Measurements from ENCODE around the gene TFDP2. TPM values are rescaled to one million over a fixed set of nuclear protein-coding genes. Genes with fewer than 3 reads are reported as not detected.
"Not testable (repeated sequence)": the region's sequence is repeated elsewhere in the genome, so short reads cannot be mapped to it uniquely, and the experiment has no call there.

Gene TFDP2
- polyA plus RNA-seq, 3 donors from 2014 or later: 53.5 to 142 (median 96.2) TPM

DNA sequence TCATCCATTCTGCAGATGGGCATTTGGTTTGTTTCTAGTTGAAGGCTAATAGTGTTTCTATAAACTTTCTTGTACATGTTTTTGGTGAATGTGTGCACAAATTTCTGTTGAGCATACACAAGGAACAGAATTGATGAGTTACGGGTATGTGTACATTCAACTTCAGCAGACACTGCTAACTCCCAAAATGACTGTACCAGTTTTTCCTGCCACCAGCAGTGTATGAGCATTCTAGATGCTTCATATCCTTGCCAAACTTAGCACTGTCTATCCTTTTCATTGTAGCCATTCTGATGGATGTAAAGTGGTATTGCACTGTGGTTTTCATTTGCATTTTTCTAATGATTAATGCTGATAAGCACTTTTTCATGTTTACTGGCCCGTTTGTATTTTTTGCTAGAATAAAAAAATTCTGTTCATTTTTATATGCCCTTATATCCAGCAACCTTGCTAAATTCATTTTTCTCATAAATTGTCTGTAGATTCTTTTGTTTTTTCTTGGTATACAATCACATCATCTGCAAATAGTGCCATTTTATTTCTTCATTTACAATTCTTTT is 162.7 kb downstream of the TFDP2 start:
- no peak for DNase-seq
- no peak overlapping the region for H3K4me3 Mint-ChIP-seq
- peaks cover 2 to 18% of the 10 kb centered on the region in 2 donors for H3K4me1 Mint-ChIP-seq
- peak overlapping the region in 3 of 6 donors; percentile 28 to 67 (median 31) for H3K27ac Mint-ChIP-seq
- peaks cover 6 to 28% (median 18%) of the 10 kb centered on the region in 3 donors for H3K36me3 Mint-ChIP-seq
- peaks cover 0 to 5% (median 0%) of the 10 kb centered on the region in 3 donors for H3K27me3 Mint-ChIP-seq (ENCODE audit: low read depth in 3 of 3)
- H3K9me3 Mint-ChIP-seq: no peaks in the 10 kb centered on the region

DNA sequence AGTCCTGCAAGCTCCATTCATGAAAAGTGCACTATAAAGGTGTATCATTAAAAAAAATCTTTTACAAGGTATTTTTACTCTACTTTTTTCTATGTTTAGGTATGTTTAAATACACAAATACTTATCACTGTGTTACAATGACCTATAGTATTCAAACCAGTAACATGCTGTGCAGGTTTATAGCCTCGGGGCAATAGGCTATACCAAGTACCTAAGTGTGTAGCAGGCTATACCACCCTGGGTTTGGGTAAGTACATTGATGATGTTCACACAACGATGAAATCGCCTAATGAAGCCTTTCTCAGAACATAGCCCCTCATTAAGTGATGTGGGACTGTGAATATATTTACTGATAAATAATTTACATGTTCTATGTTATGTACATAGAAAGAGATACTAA is 168.3 kb downstream of the TFDP2 start:
- H3K27me3 Mint-ChIP-seq (ENCODE audit: low read depth in 3 of 3): peaks cover 0 to 2% (median 0%) of the 10 kb centered on the region in 3 donors
- no peaks in the 10 kb centered on the region for H3K4me1 Mint-ChIP-seq
- no peaks in the 10 kb centered on the region for H3K9me3 Mint-ChIP-seq
- H3K36me3 Mint-ChIP-seq: peaks cover 17 to 27% (median 22%) of the 10 kb centered on the region in 3 donors
- no peak overlapping the region for H3K4me3 Mint-ChIP-seq
- no peak overlapping the region for H3K27ac Mint-ChIP-seq
- DNase-seq: no peak

DNA sequence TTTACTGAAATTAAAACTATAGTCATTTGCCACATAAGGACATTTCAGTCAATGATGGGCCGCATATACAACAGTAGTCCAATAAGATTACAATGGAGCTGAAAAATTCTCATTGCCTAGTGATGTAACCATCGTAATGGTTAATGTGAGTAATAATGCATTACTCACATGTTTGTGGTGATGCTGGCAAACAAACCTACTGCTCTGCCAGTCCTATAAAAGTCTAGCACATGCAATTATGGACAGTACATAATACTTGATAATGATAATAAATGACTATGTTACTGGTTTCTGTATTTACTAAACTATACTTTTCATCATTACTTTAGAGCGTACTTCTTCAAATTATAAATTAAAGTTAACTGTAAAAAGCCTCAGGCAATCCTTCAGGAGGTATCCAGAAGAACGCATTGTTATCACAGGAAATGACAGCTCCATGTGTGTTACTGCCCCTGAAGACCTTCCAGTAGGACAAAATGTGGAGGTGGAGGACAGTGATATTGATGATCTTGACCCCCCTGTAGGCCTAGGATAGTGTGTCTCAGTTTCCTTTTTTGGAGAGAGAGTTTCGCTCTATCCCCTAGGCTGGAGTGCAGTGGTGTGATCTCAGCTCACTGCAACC is 170.2 kb downstream of the TFDP2 start:
- H3K27ac Mint-ChIP-seq: no peak overlapping the region
- no peak for DNase-seq
- no peaks in the 10 kb centered on the region for H3K27me3 Mint-ChIP-seq (ENCODE audit: low read depth in 3 of 3)
- H3K36me3 Mint-ChIP-seq: peaks cover 16 to 25% (median 17%) of the 10 kb centered on the region in 3 donors
- H3K4me1 Mint-ChIP-seq: no peaks in the 10 kb centered on the region
- H3K4me3 Mint-ChIP-seq: no peak overlapping the region
- no peaks in the 10 kb centered on the region for H3K9me3 Mint-ChIP-seq

DNA sequence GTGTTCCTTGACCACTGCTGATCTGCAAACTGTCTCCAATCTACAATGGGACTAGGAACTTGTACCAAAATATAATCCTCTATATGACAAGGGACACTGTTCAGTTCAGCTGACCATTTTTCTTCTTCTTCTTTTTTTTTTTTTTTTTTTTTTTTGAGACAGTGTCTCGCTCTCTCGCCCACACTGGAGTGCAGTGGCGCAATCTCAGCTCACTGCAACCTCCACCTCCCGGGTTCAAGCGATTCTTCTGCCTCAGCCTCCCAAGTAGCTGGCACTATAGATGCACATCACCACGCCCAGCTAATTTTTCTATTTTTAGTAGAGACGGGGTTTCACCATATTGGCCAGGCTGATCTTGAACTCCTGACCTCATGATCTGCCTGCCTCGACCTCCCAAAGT is 174.6 kb downstream of the TFDP2 start:
- not testable (repeated sequence) for H3K4me1 Mint-ChIP-seq; H3K4me3 Mint-ChIP-seq; H3K9me3 Mint-ChIP-seq; H3K27ac Mint-ChIP-seq; H3K27me3 Mint-ChIP-seq (ENCODE audit: low read depth in 3 of 3); DNase-seq
- peaks cover 11 to 27% (median 17%) of the 10 kb centered on the region in 3 donors for H3K36me3 Mint-ChIP-seq

DNA sequence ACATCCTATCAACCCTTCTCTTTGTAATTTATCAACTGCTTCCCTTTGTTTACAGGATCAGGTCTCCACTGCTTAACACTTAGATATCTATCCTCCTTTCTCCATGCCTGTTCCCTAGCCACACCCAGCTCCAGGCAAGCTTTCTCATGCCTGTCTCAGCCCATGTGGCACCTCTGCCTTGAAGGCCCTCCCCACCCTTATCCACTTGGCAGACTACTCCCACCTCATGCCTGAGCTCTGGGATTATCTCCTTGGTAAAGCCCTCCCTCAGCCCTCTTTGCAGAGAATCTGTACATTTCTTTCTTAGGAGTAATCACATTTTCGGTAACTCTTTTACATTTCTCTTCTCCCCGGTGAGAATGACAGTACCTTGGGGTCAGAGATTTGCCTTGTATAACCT is 176.9 kb downstream of the TFDP2 start:
- Mint-ChIP-seq H3K9me3 (no peaks in the 10 kb centered on the region), H3K27me3 (ENCODE audit: low read depth in 3 of 3) (no peaks in the 10 kb centered on the region), H3K36me3 (peaks cover 11 to 29% (median 11%) of the 10 kb centered on the region in 3 donors), H3K4me3 (no peak overlapping the region), H3K4me1 (peaks cover 0 to 7% of the 10 kb centered on the region in 2 donors), H3K27ac (peak overlapping the region; percentile 1 to 55 (median 16))
- DNase-seq: no peak

DNA sequence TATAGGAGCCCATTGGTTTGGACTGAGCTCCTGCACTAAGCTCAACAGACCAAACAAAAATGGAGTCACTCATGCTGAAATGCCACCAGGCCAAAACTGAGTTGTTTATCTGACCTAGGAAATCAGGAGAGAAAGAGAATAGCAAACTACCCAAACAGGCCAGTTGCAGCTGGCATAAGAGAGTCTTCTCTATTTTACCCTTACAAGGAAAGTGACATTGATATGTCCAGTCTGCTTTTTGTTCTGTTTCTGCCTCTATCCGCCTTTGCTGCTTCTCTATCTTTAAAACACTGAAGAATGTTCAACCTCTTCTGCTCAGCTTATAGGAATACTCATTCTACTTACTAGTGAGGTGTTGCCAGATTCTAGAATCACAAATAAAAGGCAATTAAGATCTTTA is 177.8 kb downstream of the TFDP2 start:
- Mint-ChIP-seq H3K27me3 (ENCODE audit: low read depth in 3 of 3) (no peaks in the 10 kb centered on the region), H3K4me3 (no peak overlapping the region), H3K9me3 (no peaks in the 10 kb centered on the region), H3K4me1 (peaks cover 0 to 7% of the 10 kb centered on the region in 2 donors), H3K27ac (peak overlapping the region in 4 of 6 donors; percentile 0 to 21 (median 15)), H3K36me3 (peaks cover 8 to 28% (median 11%) of the 10 kb centered on the region in 3 donors)
- no peak for DNase-seq

DNA sequence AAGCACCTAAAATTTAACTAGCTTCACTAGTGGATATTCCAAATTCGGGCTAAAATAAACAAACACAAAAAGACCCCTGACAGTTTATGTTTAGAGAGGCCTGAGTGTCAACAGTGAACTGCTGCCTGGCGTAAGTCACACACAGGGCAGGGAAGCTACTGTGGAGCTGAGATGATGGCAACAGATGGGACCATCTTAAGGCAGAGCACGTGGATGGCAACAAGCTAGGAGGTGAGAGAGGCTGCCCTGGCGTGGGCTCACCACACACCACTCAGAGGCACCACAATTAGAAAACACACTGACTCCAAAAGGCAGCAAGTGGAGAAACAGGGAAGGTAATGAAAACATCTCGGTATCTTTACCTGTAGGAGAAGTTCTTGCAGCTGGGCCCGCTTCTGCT is 179.6 kb downstream of the TFDP2 start:
- H3K27ac Mint-ChIP-seq: peak overlapping the region in 4 of 6 donors; percentile 28 to 46 (median 38)
- H3K36me3 Mint-ChIP-seq: peaks cover 4 to 20% (median 6%) of the 10 kb centered on the region in 3 donors
- H3K9me3 Mint-ChIP-seq: no peaks in the 10 kb centered on the region
- no peak overlapping the region for H3K4me3 Mint-ChIP-seq
- DNase-seq: no peak
- H3K27me3 Mint-ChIP-seq (ENCODE audit: low read depth in 3 of 3): no peaks in the 10 kb centered on the region
- H3K4me1 Mint-ChIP-seq: peaks cover 0 to 7% of the 10 kb centered on the region in 2 donors

DNA sequence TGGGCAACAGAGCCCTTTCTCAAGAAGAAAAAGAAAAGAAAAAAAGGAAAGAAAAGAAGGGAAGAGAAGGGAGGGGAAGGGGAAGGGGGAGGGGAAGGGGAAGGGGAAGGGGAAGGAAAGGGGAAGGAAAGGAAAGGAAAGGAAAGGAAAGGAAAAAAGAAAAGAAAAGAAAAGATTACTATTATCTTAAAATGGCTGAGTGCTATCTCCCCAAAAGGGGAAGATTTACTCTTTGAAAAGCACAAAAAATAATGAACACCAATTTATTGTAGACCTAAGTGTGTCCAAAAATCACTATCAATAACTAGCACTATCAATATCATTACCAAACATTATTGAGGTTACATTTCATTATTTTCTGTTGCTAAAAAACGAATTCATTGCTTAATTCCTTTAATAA is 183.9 kb downstream of the TFDP2 start:
- Mint-ChIP-seq H3K27ac (peak overlapping the region in 3 of 6 donors; percentile 4 to 69 (median 10)), H3K4me1 (peaks cover 0 to 13% of the 10 kb centered on the region in 2 donors), H3K9me3 (no peaks in the 10 kb centered on the region), H3K4me3 (no peak overlapping the region), H3K36me3 (peaks cover 0 to 24% (median 11%) of the 10 kb centered on the region in 3 donors), H3K27me3 (ENCODE audit: low read depth in 3 of 3) (no peaks in the 10 kb centered on the region)
- no peak for DNase-seq

DNA sequence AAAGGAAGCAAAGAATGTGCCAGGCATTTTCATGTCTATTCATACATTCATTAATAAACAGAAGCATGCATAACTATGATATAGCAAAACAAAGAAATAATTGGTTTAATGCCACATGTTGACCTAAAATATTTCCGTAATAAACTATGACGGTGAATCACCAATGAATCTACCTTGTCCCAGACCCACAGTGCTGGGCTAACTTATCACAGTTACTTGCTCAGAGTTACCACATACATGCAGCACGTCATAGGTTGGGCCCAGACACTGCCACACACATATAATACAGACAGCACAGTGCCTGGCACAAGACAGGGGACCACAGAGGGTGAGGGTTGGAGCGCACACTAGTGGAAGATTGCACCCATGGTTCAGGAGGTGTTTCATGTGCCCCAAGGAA is 186.0 kb downstream of the TFDP2 start:
- peaks cover 0 to 7% of the 10 kb centered on the region in 2 donors for H3K4me1 Mint-ChIP-seq
- no peak overlapping the region for H3K4me3 Mint-ChIP-seq
- H3K36me3 Mint-ChIP-seq: peaks cover 11 to 26% (median 15%) of the 10 kb centered on the region in 3 donors
- DNase-seq: no peak
- no peaks in the 10 kb centered on the region for H3K9me3 Mint-ChIP-seq
- H3K27me3 Mint-ChIP-seq (ENCODE audit: low read depth in 3 of 3): no peaks in the 10 kb centered on the region
- H3K27ac Mint-ChIP-seq: peak overlapping the region in 1 of 6 donors; percentile 21

DNA sequence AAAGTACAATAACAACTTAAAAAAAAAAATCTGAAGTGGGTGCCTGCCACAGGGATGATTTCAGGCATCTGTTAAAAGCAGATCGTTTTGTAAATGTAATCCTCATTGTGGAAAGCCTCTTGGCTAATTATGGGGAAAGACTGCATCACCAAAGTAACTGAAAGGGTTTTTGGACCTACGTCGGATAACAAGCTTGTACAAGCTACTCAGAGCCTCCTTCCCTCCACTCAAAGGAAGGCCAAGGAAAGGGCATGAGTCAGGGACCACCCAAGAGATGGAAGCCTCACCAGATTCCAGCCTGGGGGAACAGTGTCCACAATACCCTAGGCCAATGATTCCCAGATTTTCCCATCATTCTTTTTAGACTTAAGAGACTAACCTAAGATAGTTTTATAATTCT is 188.6 kb downstream of the TFDP2 start:
- H3K27ac Mint-ChIP-seq: no peak overlapping the region
- no peaks in the 10 kb centered on the region for H3K27me3 Mint-ChIP-seq (ENCODE audit: low read depth in 3 of 3)
- H3K4me1 Mint-ChIP-seq: peaks cover 2 to 10% of the 10 kb centered on the region in 2 donors
- H3K36me3 Mint-ChIP-seq: peaks cover 19 to 29% (median 22%) of the 10 kb centered on the region in 3 donors
- no peak for DNase-seq
- no peaks in the 10 kb centered on the region for H3K9me3 Mint-ChIP-seq
- H3K4me3 Mint-ChIP-seq: no peak overlapping the region

DNA sequence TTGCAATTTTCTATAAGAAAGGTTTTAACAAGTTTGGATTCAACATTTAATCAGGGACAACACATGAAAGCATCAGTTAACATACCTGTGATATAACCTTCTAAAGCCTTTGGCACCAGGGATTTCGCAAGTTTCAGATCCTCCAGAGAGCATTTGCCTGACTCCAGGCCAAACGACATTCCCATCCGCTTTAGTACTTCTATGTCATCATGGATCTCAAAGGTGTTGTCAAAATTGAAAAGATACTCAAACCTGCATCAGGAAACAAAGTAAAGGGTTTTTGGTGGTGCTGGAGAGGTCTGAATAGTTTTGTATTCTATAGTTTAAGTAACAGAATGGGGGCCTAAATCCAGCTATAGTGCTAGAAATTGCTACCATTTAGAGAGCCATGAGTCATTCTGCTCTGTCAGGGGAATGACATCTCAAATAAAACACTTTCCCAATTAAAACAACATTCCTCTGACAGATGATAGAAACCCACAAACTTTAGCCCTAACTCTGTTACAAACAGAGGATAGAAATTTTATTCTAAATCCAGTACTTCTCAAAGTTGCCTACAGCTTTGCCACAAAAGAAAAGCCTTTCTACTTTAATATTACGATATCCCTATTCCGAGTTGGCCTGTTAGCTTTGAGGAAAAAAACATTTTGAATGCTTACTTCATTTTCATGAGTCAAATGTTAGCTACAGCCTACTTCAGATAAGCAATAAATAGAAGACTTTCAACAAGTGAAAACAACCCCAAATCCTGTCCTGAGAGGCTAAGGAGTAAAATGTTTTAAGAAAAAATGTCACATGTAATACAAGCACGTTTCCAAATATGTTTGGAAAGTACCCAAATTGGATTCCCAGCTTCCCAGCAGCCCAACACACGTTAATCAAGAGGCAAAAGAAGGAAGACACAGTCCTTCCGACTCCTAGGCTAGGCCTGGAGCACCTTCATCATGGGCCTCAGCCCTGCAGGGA is 189.5 kb downstream of the TFDP2 start:
- Mint-ChIP-seq H3K27me3 (ENCODE audit: low read depth in 3 of 3) (peaks cover 0 to 2% (median 0%) of the 10 kb centered on the region in 3 donors), H3K4me3 (no peak overlapping the region), H3K9me3 (no peaks in the 10 kb centered on the region), H3K36me3 (peaks cover 19 to 29% (median 22%) of the 10 kb centered on the region in 3 donors), H3K4me1 (peaks cover 8 to 18% of the 10 kb centered on the region in 2 donors), H3K27ac (no peak overlapping the region)
- DNase-seq: no peak

DNA sequence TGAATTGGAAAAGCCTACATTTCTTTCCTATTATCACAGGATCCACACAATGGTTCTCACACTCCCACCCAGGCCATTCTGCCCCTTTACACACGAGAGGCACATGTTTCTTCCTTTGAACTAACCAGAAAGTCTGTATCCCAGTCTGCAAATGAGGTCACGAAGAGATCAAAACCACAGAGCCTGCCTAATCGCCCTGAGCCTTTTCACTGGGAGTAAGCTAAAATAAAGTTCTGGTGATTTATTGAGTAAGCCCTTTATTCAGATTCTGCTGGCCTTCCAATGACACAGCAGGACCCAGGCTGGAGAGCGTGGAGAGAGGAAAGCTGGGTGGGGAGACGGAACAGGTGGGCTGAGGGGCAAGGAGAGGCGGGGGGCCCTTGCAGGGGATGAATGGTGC is 194.2 kb downstream of the TFDP2 start:
- H3K36me3 Mint-ChIP-seq: peaks cover 24 to 35% (median 32%) of the 10 kb centered on the region in 3 donors
- H3K4me3 Mint-ChIP-seq: peak overlapping the region in 1 of 5 donors; percentile 25
- H3K27me3 Mint-ChIP-seq (ENCODE audit: low read depth in 3 of 3): peaks cover 0 to 4% (median 0%) of the 10 kb centered on the region in 3 donors
- H3K4me1 Mint-ChIP-seq: peaks cover 8 to 13% of the 10 kb centered on the region in 2 donors
- H3K27ac Mint-ChIP-seq: peak overlapping the region; percentile 10 to 77 (median 42)
- no peaks in the 10 kb centered on the region for H3K9me3 Mint-ChIP-seq
- DNase-seq: no peak

DNA sequence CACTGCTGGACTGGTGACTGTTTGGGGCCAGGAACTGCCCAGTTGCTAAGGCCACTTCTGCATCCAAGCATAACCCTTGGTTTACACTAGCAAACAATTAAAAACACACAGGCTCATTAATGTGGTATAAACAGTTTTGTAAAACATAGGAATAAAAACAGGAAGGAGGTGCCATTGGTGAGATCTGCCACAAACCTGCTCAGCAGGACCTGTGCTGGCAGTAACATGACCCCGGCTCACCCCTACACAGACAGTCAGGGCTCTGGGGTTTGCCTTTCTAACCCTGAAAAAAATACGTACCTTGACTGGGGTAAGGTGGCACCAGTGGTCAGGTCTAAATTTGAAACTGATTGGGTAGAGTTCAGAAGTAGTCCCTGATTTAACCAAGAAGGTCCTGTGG is 196.7 kb downstream of the TFDP2 start:
- H3K4me1 Mint-ChIP-seq: peaks cover 11 to 13% of the 10 kb centered on the region in 2 donors
- peaks cover 9 to 19% (median 15%) of the 10 kb centered on the region in 3 donors for H3K36me3 Mint-ChIP-seq
- DNase-seq: no peak
- no peaks in the 10 kb centered on the region for H3K9me3 Mint-ChIP-seq
- H3K4me3 Mint-ChIP-seq: no peak overlapping the region
- H3K27ac Mint-ChIP-seq: peak overlapping the region in 3 of 6 donors; percentile 17 to 76 (median 37)
- peaks cover 0 to 4% (median 0%) of the 10 kb centered on the region in 3 donors for H3K27me3 Mint-ChIP-seq (ENCODE audit: low read depth in 3 of 3)

Measured in immature natural killer cell (primary cell).